GM23338 (cell line): Measurements from ENCODE around the gene RSPH6A. TPM values are rescaled to one million over a fixed set of nuclear protein-coding genes. Genes with fewer than 3 reads are reported as not detected.

Experiments used
- ATAC-seq: fragments of 200-7000 bp; cut with Tn5 transposase; 3 replicates; pipeline ENCODE4 v1.9.1; 2020
- DNase-seq: peaks from one replicate; pipeline ENCODE4 v3.0.0-alpha.2; 2015; ENCODE audit warnings: low spot score
- H2AFZ ChIP-seq: fragments of 200-600 bp; sonication (generic); 2 replicates; pipeline ENCODE4 v1.8.0; 2016; ENCODE audit warnings: antibody characterized with exemption, mild to moderate bottlenecking, moderate library complexity
- H3F3A ChIP-seq: fragments of 200-600 bp; sonication (generic); replicated peaks from 2 replicates; pipeline ENCODE4 v1.8.0; 2017; ENCODE audit warnings: antibody characterized with exemption, mixed run types, low read depth
- H3K27ac ChIP-seq: fragments of 200-600 bp; sonication (generic); 2 replicates; pipeline ENCODE4 v1.6.1; 2016; ENCODE audit warnings: low read depth
- H3K27me3 ChIP-seq: fragments of 200-600 bp; sonication (generic); 2 replicates; pipeline ENCODE4 v1.8.0; 2016; ENCODE audit warnings: mild to moderate bottlenecking, mixed run types, moderate library complexity; ENCODE audit not compliant: insufficient read depth
- H3K36me3 ChIP-seq: fragments of 200-600 bp; sonication (generic); 2 replicates; pipeline ENCODE4 v1.8.0; 2016; ENCODE audit warnings: mild to moderate bottlenecking; ENCODE audit not compliant: insufficient read depth
- H3K4me1 ChIP-seq: fragments of 200-600 bp; sonication (generic); 2 replicates; pipeline ENCODE4 v1.8.0; 2016; ENCODE audit warnings: mild to moderate bottlenecking, moderate library complexity; ENCODE audit not compliant: insufficient read depth
- H3K4me2 ChIP-seq: fragments of 200-600 bp; sonication (generic); 2 replicates; pipeline ENCODE4 v1.7.1; 2017; ENCODE audit warnings: mixed run types
- H3K4me3 ChIP-seq: fragments of 200-600 bp; sonication (generic); 2 replicates; pipeline ENCODE4 v1.6.1; 2016; ENCODE audit warnings: mixed run types
- H3K79me2 ChIP-seq: fragments of 200-600 bp; sonication (generic); replicated peaks from 2 replicates; pipeline ENCODE4 v1.8.0; 2017; ENCODE audit warnings: mild to moderate bottlenecking; ENCODE audit not compliant: insufficient read depth
- H3K9me2 ChIP-seq: fragments of 200-600 bp; sonication (generic); 2 replicates; pipeline ENCODE4 v1.8.0; 2017; ENCODE audit not compliant: insufficient read depth
- H4K20me1 ChIP-seq: fragments of 200-600 bp; sonication (generic); replicated peaks from 2 replicates; pipeline ENCODE4 v1.8.0; 2017; ENCODE audit warnings: mild to moderate bottlenecking; ENCODE audit not compliant: insufficient read depth
- H3K27ac Mint-ChIP-seq: 2 replicates; pipeline ENCODE4 v1.8.0; 2020; ENCODE audit warnings: inconsistent platforms, mild to moderate bottlenecking, moderate library complexity, mixed read lengths
- H3K27me3 Mint-ChIP-seq: 3 replicates; pipeline ENCODE4 v1.8.0; 2022; ENCODE audit warnings: low read depth, mild to moderate bottlenecking, moderate library complexity, mixed read lengths, inconsistent platforms; ENCODE audit not compliant: insufficient read depth, poor library complexity
- H3K36me3 Mint-ChIP-seq: 3 replicates; pipeline ENCODE4 v1.8.0; 2021; ENCODE audit warnings: low read depth, mild to moderate bottlenecking, inconsistent platforms, moderate library complexity, mixed read lengths
- H3K4me1 Mint-ChIP-seq: 3 replicates; pipeline ENCODE4 v1.8.0; 2020; ENCODE audit warnings: mild to moderate bottlenecking, inconsistent platforms, mixed read lengths
- H3K4me3 Mint-ChIP-seq: 3 replicates; pipeline ENCODE4 v1.8.0; 2021; ENCODE audit warnings: moderate library complexity, mild to moderate bottlenecking, inconsistent platforms, mixed read lengths
- H3K9me3 Mint-ChIP-seq: 3 replicates; pipeline ENCODE4 v1.8.0; 2020; ENCODE audit warnings: moderate library complexity, mild to moderate bottlenecking, inconsistent platforms, mixed read lengths
- CREB1 ChIP-seq: fragments of 250-450 bp; sonication (Bioruptor Pico); IDR thresholded peaks from 2 replicates; pipeline ENCODE4 v1.5.0; 2020; ENCODE audit warnings: low read depth, mild to moderate bottlenecking, moderate library complexity
- CTCF ChIP-seq, 2 experiments: fragments of 200-600 bp in 1 of 2; sonication (generic) in 1 of 2; conservative IDR thresholded peaks; 2 replicates each; pipeline versions ENCODE4 v1.5.1 to v1.6.1; 2016 to 2017; ENCODE audit warnings: antibody characterized with exemption in 2 of 2, low read depth in 2 of 2, mild to moderate bottlenecking in 2 of 2, moderate library complexity in 1 of 2
- EZH2 ChIP-seq: fragments of 200-600 bp; sonication (generic); IDR thresholded peaks from one replicate; pipeline ENCODE4 v1.8.0; 2017; ENCODE audit warnings: antibody characterized with exemption, mild to moderate bottlenecking, low read depth; ENCODE audit not compliant: unreplicated experiment
- EZH2phosphoT487 ChIP-seq: fragments of 200-600 bp; sonication (generic); IDR thresholded peaks from one replicate; pipeline ENCODE4 v1.8.1; 2018; ENCODE audit warnings: antibody characterized with exemption; ENCODE audit not compliant: unreplicated experiment
- JUNB ChIP-seq: IDR thresholded peaks from one replicate; pipeline ENCODE4 v1.6.1; 2016; ENCODE audit warnings: antibody characterized with exemption; ENCODE audit not compliant: unreplicated experiment
- NANOG ChIP-seq: IDR thresholded peaks from 2 replicates; pipeline ENCODE4 v1.6.1; 2016; ENCODE audit warnings: antibody characterized with exemption, borderline replicate concordance
- POLR2AphosphoS5 ChIP-seq: IDR thresholded peaks from 2 replicates; pipeline ENCODE4 v1.6.1; 2016; ENCODE audit warnings: antibody characterized with exemption, low read depth
- STAT1 ChIP-seq: IDR thresholded peaks from one replicate; pipeline ENCODE4 v1.6.1; 2016; ENCODE audit warnings: antibody characterized with exemption; ENCODE audit not compliant: unreplicated experiment
- ZNF114 ChIP-seq: fragments of 250-450 bp; sonication (Bioruptor Pico); IDR thresholded peaks from 2 replicates; pipeline ENCODE4 v1.5.0; 2020; ENCODE audit warnings: mild to moderate bottlenecking, moderate library complexity
- ZNF331 ChIP-seq: fragments of 250-450 bp; sonication (Bioruptor Pico); IDR thresholded peaks from 2 replicates; pipeline ENCODE4 v1.5.0; 2020; ENCODE audit warnings: low read depth, mild to moderate bottlenecking, moderate library complexity
- polyA plus RNA-seq: library from polyadenylated mRNA; unstranded; fragments of >200 nt; fragmentation: Nextera tagmentation; extraction: Ambion mirVana; gene quantifications from 2 replicates; pipeline ENCODE4 v1.2.1, GENCODE V29; 2016
- total RNA-seq: library from RNA; depleted of rRNA; stranded (reverse); fragments of >200 nt; shearing (Covaris generic); gene quantifications from 2 replicates; pipeline ENCODE4 v1.2.3, GENCODE V29; 2014
- TF ChIP-seq, protein P1 (sequence below): IDR thresholded peaks from one replicate; pipeline ENCODE4 v1.6.1; 2018; ENCODE audit warnings: antibody characterized with exemption; ENCODE audit not compliant: unreplicated experiment
- TF ChIP-seq, protein P2 (sequence below): fragments of 250-450 bp; sonication (Bioruptor Pico); IDR thresholded peaks from 2 replicates; pipeline ENCODE4 v1.5.0; 2020; ENCODE audit warnings: mild to moderate bottlenecking, moderate library complexity
- TF ChIP-seq, protein P3 (sequence below): IDR thresholded peaks from 2 replicates; pipeline ENCODE4 v1.6.1; 2016; ENCODE audit warnings: antibody characterized with exemption

The RSPH6A gene
- total and polyA plus RNA-seq, 2 experiments from 2014 or later: 0.11 to 0.21 TPM

GRCh38 chr19:45766296-45766868 is 48.7 kb downstream of the RSPH6A start:
- H3K4me3 ChIP-seq: peak overlapping the region; percentile 83
- no peaks in the 10 kb centered on the region for H3K9me2 ChIP-seq
- Mint-ChIP-seq H3K36me3 (peaks cover 2% of the 10 kb centered on the region; the same call in 1 of the 3 replicates), H3K4me1 (peaks cover 26% of the 10 kb centered on the region), H3K27ac (no peak overlapping the region), H3K27me3 (peaks cover 29% of the 10 kb centered on the region), H3K4me3 (no peak overlapping the region; the same call in 2 of the 3 replicates), H3K9me3 (no peaks in the 10 kb centered on the region)
- H3K27ac ChIP-seq: no peak overlapping the region
- no peaks in the 10 kb centered on the region for H3K79me2 ChIP-seq
- no peak overlapping the region for H2AFZ ChIP-seq
- no peak for ATAC-seq
- no peaks in the 10 kb centered on the region for H3K27me3 ChIP-seq
- peaks cover 36% of the 10 kb centered on the region for H3K4me1 ChIP-seq
- H4K20me1 ChIP-seq: no peaks in the 10 kb centered on the region
- no peak for TF ChIP-seq JUNB
- TF ChIP-seq CREB1 (CRISPR knock-in tag): no peak
- no peak for TF ChIP-seq CTCF (conservative IDR thresholded peaks at IDR 0.05; ENCODE audit: low read depth in 2 of 2)
- no peak for TF ChIP-seq EZH2
- TF ChIP-seq, protein P1, sequence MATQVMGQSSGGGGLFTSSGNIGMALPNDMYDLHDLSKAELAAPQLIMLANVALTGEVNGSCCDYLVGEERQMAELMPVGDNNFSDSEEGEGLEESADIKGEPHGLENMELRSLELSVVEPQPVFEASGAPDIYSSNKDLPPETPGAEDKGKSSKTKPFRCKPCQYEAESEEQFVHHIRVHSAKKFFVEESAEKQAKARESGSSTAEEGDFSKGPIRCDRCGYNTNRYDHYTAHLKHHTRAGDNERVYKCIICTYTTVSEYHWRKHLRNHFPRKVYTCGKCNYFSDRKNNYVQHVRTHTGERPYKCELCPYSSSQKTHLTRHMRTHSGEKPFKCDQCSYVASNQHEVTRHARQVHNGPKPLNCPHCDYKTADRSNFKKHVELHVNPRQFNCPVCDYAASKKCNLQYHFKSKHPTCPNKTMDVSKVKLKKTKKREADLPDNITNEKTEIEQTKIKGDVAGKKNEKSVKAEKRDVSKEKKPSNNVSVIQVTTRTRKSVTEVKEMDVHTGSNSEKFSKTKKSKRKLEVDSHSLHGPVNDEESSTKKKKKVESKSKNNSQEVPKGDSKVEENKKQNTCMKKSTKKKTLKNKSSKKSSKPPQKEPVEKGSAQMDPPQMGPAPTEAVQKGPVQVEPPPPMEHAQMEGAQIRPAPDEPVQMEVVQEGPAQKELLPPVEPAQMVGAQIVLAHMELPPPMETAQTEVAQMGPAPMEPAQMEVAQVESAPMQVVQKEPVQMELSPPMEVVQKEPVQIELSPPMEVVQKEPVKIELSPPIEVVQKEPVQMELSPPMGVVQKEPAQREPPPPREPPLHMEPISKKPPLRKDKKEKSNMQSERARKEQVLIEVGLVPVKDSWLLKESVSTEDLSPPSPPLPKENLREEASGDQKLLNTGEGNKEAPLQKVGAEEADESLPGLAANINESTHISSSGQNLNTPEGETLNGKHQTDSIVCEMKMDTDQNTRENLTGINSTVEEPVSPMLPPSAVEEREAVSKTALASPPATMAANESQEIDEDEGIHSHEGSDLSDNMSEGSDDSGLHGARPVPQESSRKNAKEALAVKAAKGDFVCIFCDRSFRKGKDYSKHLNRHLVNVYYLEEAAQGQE: no peak
- TF ChIP-seq STAT1: no peak
- no peak for TF ChIP-seq POLR2AphosphoS5
- no peak for TF ChIP-seq NANOG
- no peak for TF ChIP-seq EZH2phosphoT487
- TF ChIP-seq, protein P2, sequence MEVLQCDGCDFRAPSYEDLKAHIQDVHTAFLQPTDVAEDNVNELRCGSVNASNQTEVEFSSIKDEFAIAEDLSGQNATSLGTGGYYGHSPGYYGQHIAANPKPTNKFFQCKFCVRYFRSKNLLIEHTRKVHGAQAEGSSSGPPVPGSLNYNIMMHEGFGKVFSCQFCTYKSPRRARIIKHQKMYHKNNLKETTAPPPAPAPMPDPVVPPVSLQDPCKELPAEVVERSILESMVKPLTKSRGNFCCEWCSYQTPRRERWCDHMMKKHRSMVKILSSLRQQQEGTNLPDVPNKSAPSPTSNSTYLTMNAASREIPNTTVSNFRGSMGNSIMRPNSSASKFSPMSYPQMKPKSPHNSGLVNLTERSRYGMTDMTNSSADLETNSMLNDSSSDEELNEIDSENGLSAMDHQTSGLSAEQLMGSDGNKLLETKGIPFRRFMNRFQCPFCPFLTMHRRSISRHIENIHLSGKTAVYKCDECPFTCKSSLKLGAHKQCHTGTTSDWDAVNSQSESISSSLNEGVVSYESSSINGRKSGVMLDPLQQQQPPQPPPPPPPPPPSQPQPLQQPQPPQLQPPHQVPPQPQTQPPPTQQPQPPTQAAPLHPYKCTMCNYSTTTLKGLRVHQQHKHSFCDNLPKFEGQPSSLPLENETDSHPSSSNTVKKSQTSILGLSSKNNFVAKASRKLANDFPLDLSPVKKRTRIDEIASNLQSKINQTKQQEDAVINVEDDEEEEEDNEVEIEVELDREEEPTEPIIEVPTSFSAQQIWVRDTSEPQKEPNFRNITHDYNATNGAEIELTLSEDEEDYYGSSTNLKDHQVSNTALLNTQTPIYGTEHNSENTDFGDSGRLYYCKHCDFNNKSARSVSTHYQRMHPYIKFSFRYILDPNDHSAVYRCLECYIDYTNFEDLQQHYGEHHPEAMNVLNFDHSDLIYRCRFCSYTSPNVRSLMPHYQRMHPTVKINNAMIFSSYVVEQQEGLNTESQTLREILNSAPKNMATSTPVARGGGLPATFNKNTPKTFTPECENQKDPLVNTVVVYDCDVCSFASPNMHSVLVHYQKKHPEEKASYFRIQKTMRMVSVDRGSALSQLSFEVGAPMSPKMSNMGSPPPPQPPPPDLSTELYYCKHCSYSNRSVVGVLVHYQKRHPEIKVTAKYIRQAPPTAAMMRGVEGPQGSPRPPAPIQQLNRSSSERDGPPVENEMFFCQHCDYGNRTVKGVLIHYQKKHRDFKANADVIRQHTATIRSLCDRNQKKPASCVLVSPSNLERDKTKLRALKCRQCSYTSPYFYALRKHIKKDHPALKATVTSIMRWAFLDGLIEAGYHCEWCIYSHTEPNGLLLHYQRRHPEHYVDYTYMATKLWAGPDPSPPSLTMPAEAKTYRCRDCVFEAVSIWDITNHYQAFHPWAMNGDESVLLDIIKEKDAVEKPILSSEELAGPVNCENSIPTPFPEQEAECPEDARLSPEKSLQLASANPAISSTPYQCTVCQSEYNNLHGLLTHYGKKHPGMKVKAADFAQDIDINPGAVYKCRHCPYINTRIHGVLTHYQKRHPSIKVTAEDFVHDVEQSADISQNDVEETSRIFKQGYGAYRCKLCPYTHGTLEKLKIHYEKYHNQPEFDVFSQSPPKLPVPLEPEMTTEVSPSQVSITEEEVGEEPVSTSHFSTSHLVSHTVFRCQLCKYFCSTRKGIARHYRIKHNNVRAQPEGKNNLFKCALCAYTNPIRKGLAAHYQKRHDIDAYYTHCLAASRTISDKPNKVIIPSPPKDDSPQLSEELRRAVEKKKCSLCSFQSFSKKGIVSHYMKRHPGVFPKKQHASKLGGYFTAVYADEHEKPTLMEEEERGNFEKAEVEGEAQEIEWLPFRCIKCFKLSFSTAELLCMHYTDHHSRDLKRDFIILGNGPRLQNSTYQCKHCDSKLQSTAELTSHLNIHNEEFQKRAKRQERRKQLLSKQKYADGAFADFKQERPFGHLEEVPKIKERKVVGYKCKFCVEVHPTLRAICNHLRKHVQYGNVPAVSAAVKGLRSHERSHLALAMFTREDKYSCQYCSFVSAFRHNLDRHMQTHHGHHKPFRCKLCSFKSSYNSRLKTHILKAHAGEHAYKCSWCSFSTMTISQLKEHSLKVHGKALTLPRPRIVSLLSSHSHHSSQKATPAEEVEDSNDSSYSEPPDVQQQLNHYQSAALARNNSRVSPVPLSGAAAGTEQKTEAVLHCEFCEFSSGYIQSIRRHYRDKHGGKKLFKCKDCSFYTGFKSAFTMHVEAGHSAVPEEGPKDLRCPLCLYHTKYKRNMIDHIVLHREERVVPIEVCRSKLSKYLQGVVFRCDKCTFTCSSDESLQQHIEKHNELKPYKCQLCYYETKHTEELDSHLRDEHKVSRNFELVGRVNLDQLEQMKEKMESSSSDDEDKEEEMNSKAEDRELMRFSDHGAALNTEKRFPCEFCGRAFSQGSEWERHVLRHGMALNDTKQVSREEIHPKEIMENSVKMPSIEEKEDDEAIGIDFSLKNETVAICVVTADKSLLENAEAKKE (CRISPR knock-in tag): no peak
- no peak for TF ChIP-seq ZNF331 (CRISPR knock-in tag)
- TF ChIP-seq, protein P3, sequence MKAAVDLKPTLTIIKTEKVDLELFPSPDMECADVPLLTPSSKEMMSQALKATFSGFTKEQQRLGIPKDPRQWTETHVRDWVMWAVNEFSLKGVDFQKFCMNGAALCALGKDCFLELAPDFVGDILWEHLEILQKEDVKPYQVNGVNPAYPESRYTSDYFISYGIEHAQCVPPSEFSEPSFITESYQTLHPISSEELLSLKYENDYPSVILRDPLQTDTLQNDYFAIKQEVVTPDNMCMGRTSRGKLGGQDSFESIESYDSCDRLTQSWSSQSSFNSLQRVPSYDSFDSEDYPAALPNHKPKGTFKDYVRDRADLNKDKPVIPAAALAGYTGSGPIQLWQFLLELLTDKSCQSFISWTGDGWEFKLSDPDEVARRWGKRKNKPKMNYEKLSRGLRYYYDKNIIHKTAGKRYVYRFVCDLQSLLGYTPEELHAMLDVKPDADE: no peak
- no peak for TF ChIP-seq ZNF114 (CRISPR knock-in tag)
- DNase-seq: no peak
- peak overlapping the region; percentile 94 for H3K4me2 ChIP-seq
- no peaks in the 10 kb centered on the region for H3K36me3 ChIP-seq
- H3F3A ChIP-seq: peaks cover 16% of the 10 kb centered on the region; the same call in 1 of the 2 replicates
